Right atrium auricular region (tissue), 2 donors: Measurements from ENCODE around the gene RIMBP2. TPM values are rescaled to one million over a fixed set of nuclear protein-coding genes. Genes with fewer than 3 reads are reported as not detected.

Source experiments
- DNase-seq: peaks from one replicate; pipeline ENCODE4 v3.0.0-alpha.2; 2019; ENCODE audit warnings: low spot score
- H3K27ac ChIP-seq, 2 donors: fragments of 200-600 bp; sonication (generic); 1 replicate in 1 of 2; 2 replicates in 1 of 2; pipeline ENCODE4 v1.5.1; 2016 to 2019
- H3K27me3 ChIP-seq, 2 donors: fragments of 200-600 bp; sonication (generic); one replicate each; pipeline versions ENCODE4 v1.5.1 to v1.6.0; 2017 to 2019
- H3K36me3 ChIP-seq: fragments of 200-600 bp; sonication (generic); one replicate; pipeline ENCODE4 v1.5.1; 2016
- H3K4me1 ChIP-seq, 2 donors: fragments of 200-600 bp; sonication (generic); one replicate each; pipeline versions ENCODE4 v1.5.1 to v1.6.0; 2017 to 2019
- H3K4me3 ChIP-seq, 2 donors: fragments of 200-600 bp; sonication (generic); 1 replicate in 1 of 2; 2 replicates in 1 of 2; pipeline ENCODE4 v1.5.1; 2017 to 2019; ENCODE audit warnings: mild to moderate bottlenecking in 1 of 2, moderate library complexity in 1 of 2
- H3K9me3 ChIP-seq, 2 donors: fragments of 200-600 bp; sonication (generic); one replicate each; pipeline ENCODE4 v1.5.1; 2019
- CTCF ChIP-seq, 2 donors: fragments of 200-600 bp; sonication (generic); IDR thresholded peaks; one replicate each; pipeline ENCODE4 v1.5.1; 2019; ENCODE audit warnings: antibody characterized with exemption in 2 of 2
- total RNA-seq, 2 donors: library from RNA; depleted of rRNA; stranded (reverse); fragments of >200 nt; gene quantifications; one replicate each; pipeline ENCODE4 v1.1.0, GENCODE V29; 2016

Gene RIMBP2
- total RNA-seq, 2 donors from 2014 or later, result 0.04 TPM; not detected in 1

GRCh38 chr12:130508318-130508717, 207.8 kb downstream of the RIMBP2 start:
- H3K4me3 ChIP-seq, result no peak overlapping the region
- no peak for DNase-seq
- no peaks in the 10 kb centered on the region for H3K36me3 ChIP-seq
- no peaks in the 10 kb centered on the region for H3K27me3 ChIP-seq
- H3K4me1 ChIP-seq, result no peaks in the 10 kb centered on the region
- H3K27ac ChIP-seq, result no peak overlapping the region
- TF ChIP-seq CTCF (IDR thresholded peaks at IDR 0.05), result no peak
- no peaks in the 10 kb centered on the region for H3K9me3 ChIP-seq

- TF ChIP-seq CTCF (IDR thresholded peaks at IDR 0.05), result no peak
- Histone ChIP-seq H3K9me3 (no peaks in the 10 kb centered on the region), H3K4me1 (no peaks in the 10 kb centered on the region), H3K4me3 (no peak overlapping the region), H3K36me3 (no peaks in the 10 kb centered on the region), H3K27ac (no peak overlapping the region), H3K27me3 (no peaks in the 10 kb centered on the region)
- no peak for DNase-seq
These were observed 209.3 kb downstream of the RIMBP2 start for GRCh38 chr12:130506844-130507243.

- H3K9me3 ChIP-seq, result no peaks in the 10 kb centered on the region
- DNase-seq, result no peak
- no peaks in the 10 kb centered on the region for H3K4me1 ChIP-seq
- H3K27me3 ChIP-seq, result no peaks in the 10 kb centered on the region
- no peak overlapping the region for H3K27ac ChIP-seq
- H3K36me3 ChIP-seq, result no peaks in the 10 kb centered on the region
- no peak for TF ChIP-seq CTCF (IDR thresholded peaks at IDR 0.05)
- H3K4me3 ChIP-seq, result no peak overlapping the region
These were observed 211.3 kb downstream of the RIMBP2 start for GRCh38 chr12:130504840-130505175.

- DNase-seq, result no peak
- H3K4me1 ChIP-seq, result no peaks in the 10 kb centered on the region
- H3K36me3 ChIP-seq, result no peaks in the 10 kb centered on the region
- H3K27ac ChIP-seq, result no peak overlapping the region
- no peak for TF ChIP-seq CTCF (IDR thresholded peaks at IDR 0.05)
- no peak overlapping the region for H3K4me3 ChIP-seq
- no peaks in the 10 kb centered on the region for H3K9me3 ChIP-seq
- H3K27me3 ChIP-seq, result no peaks in the 10 kb centered on the region
These were observed 211.8 kb downstream of the RIMBP2 start for GRCh38 chr12:130504110-130504839.

- Histone ChIP-seq H3K27ac (no peak overlapping the region), H3K27me3 (no peaks in the 10 kb centered on the region), H3K36me3 (no peaks in the 10 kb centered on the region), H3K4me1 (no peaks in the 10 kb centered on the region), H3K9me3 (no peaks in the 10 kb centered on the region), H3K4me3 (no peak overlapping the region)
- no peak for DNase-seq
- no peak for TF ChIP-seq CTCF (IDR thresholded peaks at IDR 0.05)
These were observed 214.3 kb downstream of the RIMBP2 start for GRCh38 chr12:130501821-130502220.

- no peak for TF ChIP-seq CTCF (IDR thresholded peaks at IDR 0.05)
- Histone ChIP-seq H3K4me1 (no peaks in the 10 kb centered on the region), H3K27me3 (no peaks in the 10 kb centered on the region), H3K4me3 (no peak overlapping the region), H3K27ac (no peak overlapping the region), H3K36me3 (no peaks in the 10 kb centered on the region), H3K9me3 (no peaks in the 10 kb centered on the region)
- no peak for DNase-seq
These were observed 215.2 kb downstream of the RIMBP2 start for GRCh38 chr12:130500835-130501330.
